Subcutaneous adipose tissue (tissue), 4 donors: ENCODE results near the gene DQX1. TPM values are rescaled to one million over a fixed set of nuclear protein-coding genes. Genes with fewer than 3 reads are reported as not detected.

Experiments used
- CTCF ChIP-seq: fragments of 450-650 bp; IDR thresholded peaks from one replicate; pipeline ENCODE4 v1.5.1; 2016; ENCODE audit warnings: low read depth, mild to moderate bottlenecking, control low read depth, antibody characterized with exemption, moderate library complexity
- total RNA-seq, 4 donors: library from RNA; depleted of rRNA; stranded (reverse); fragments of >200 nt; gene quantifications; one replicate each; pipeline ENCODE4 v1.1.0, GENCODE V29; 2016

Gene DQX1
- total RNA-seq, 4 donors from 2014 or later = not detected

DNA sequence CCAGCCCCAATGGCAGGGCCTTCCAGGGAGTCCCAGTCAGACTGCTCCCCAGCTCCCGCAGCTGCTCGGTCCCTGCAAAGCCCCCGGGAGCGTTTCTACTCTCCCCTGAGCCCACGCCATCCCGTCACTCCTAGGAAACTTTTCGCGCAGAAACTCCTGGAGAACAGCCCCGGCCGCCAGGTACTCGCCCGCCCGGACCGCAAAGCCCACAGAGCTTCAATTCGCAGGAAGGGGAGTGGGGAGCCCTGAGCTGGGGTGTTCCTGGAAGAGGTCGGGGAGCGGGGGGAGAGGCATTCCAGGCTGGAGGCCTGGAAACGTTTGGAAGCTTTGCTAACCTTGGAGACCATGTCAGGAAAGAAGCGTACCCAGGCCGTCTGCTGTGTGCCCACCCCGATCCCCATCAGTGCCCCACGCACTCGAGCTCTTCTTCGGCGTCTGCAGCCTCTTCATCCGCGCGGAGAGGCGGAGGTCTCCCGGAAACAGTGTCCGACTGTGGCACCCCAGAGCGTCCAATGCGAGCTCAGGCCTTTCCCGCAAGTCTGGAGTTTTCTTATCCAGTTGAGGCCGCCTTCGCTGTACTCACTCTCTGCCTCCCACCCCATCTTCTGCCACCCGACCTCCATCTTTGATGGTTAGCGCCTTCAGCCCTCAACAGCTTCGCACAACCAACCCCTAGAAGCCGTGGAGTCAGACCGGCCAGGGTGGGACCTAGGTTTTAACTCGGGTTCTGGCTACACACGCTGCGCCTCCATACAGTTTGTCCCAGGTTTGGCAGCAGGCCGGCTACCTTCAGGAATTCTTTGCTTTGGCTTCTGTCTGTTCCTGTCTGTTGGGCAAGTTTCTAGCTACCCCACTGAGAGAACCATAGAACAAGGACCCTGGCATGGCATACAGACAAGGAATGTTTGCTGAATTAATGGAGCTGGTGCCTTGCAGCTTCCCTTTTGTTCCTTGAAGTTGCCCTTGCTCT is 22.2 kb downstream of the DQX1 start:
- no peak for TF ChIP-seq CTCF

DNA sequence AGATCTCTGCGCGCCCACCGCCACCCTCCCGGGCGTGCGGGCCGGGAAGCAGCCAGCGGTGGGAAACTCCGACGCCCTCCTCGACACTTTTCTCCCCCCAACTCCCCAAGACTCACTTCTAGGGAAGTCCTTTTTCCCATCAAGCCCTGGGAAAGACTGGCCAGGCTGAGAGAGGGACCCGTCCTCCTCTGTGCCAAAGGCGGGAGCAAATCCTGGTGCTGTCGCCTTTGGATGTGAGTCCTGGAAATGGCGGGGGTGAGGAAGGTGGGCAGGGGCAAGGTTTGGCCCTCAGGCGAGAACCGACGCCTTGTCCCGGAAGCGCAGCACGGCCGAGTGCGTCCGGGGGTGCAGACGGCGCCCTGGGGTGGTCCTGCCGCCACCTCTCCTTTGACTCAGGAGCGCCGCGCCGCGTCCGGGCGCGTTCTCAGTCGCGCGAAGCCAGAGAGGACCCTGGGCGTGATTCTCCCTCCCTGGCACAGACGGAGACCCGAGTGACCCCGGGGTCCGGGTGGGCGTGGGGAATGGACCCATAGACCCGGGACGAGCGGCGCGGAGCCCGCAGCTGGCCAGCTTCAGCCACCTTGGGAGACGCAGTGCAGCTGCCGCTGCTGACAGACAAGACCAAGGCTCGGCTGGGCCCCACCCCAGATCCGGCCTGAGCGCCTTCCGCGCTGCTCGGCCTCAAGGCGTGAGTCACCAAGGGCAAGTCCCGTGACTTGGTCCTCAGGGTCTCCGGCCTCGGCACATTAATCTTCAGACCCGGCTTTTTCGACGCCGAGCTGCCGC is 23.1 kb downstream of the DQX1 start:
- TF ChIP-seq CTCF = no peak

DNA sequence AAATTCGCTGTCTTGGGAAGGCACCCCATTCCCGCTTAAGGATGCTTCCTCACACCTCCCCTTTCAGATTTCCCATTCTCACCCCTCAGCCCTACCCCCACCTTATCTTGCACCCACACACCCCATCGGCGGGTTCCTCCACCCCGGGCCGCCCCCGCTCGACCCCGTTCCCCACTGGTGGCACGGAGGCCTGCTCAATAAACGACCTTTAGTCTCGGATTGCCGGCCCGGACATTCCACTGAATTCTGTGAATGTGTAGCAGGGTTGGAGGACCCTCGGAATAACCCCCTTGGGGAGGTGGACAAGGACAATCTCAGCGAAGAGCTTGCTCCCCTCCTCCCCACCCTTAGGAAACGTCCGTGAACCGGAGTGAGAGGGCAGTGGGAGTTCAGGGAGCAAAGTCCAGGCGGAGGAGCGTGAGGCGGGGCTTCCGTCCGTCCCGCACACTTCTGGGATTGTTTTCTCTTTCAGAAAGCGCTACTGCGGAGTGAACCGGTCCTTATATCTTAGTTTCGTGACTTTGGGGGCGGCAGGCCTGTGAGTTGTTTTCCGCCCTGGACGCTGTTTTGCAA is 23.8 kb downstream of the DQX1 start:
- TF ChIP-seq CTCF = no peak

- no peak for TF ChIP-seq CTCF
Observed at GRCh38 chr2:74501335-74502071, 24.5 kb downstream of the DQX1 start.

- no peak for TF ChIP-seq CTCF
Observed at GRCh38 chr2:74500578-74500946, 25.5 kb downstream of the DQX1 start.

- no peak for TF ChIP-seq CTCF
Observed at GRCh38 chr2:74499940-74500577, 26.0 kb downstream of the DQX1 start.
